HG03354 (cell line): ENCODE measurements around the gene DCTN2.
"Not testable (repeated sequence)": the region's sequence is repeated elsewhere in the genome, so short reads cannot be mapped to it uniquely, and the experiment has no call there.

Source experiments
- ATAC-seq: cut with Tn5 transposase; IDR thresholded peaks from one replicate; pipeline ENCODE4 v1.9.1; 2021; ENCODE audit warnings: mild to moderate bottlenecking; ENCODE audit not compliant: unreplicated experiment, poor library complexity, severe bottlenecking

The DCTN2 gene

GRCh38 chr12:57579011-57579410, 32.0 kb upstream of the DCTN2 start:
- no peak for ATAC-seq

- no peak for ATAC-seq
These were observed 31.2 kb upstream of the DCTN2 start for GRCh38 chr12:57577981-57578758.

- ATAC-seq, result no peak
These were observed 29.7 kb upstream of the DCTN2 start for GRCh38 chr12:57576613-57577160.

GRCh38 chr12:57575771-57576612, 29.0 kb upstream of the DCTN2 start:
- no peak for ATAC-seq

GRCh38 chr12:57574795-57575194, 27.8 kb upstream of the DCTN2 start:
- ATAC-seq, result no peak

GRCh38 chr12:57571926-57572762, 25.2 kb upstream of the DCTN2 start:
- ATAC-seq, result no peak

- not testable (repeated sequence) for ATAC-seq
These were observed 23.4 kb upstream of the DCTN2 start for GRCh38 chr12:57570438-57570837.

- ATAC-seq, result no peak
These were observed 22.9 kb upstream of the DCTN2 start for GRCh38 chr12:57569858-57570257.

GRCh38 chr12:57568838-57569237, 21.8 kb upstream of the DCTN2 start:
- no peak for ATAC-seq

- ATAC-seq, result no peak
These were observed 17.3 kb upstream of the DCTN2 start for GRCh38 chr12:57564178-57564740.

- no peak for ATAC-seq
These were observed 16.4 kb upstream of the DCTN2 start for GRCh38 chr12:57563358-57563757.

- ATAC-seq, result not testable (repeated sequence)
These were observed 14.1 kb upstream of the DCTN2 start for GRCh38 chr12:57561117-57561516.

- ATAC-seq, result no peak
These were observed 13.5 kb upstream of the DCTN2 start for GRCh38 chr12:57560516-57560915.

- no peak for ATAC-seq
These were observed 11.9 kb upstream of the DCTN2 start for GRCh38 chr12:57558864-57559263.

GRCh38 chr12:57554897-57555296, 7.9 kb upstream of the DCTN2 start:
- no peak for ATAC-seq

- ATAC-seq, result no peak
These were observed 7.5 kb upstream of the DCTN2 start for GRCh38 chr12:57554453-57554852.

- ATAC-seq, result no peak
These were observed 6.6 kb upstream of the DCTN2 start for GRCh38 chr12:57553343-57554202.

- no peak for ATAC-seq
These were observed 5.9 kb upstream of the DCTN2 start for GRCh38 chr12:57552835-57553313.

GRCh38 chr12:57552306-57552651, 5.3 kb upstream of the DCTN2 start:
- ATAC-seq, result no peak
